A549 (cell line): ENCODE results near the gene NDUFS3. TPM values are rescaled to one million over a fixed set of nuclear protein-coding genes. Genes with fewer than 3 reads are reported as not detected.

Experiments
- ATAC-seq, 2 experiments: fragments of 200-7000 bp in 1 of 2; fragments of >200 bp in 1 of 2; cut with Nextera tagmentation in 1 of 2; cut with Tn5 transposase in 1 of 2; 3 replicates each; pipeline versions ENCODE4 v1.8.0 to v1.9.1; 2018 to 2020; ENCODE audit warnings: mild to moderate bottlenecking in 1 of 2, moderate library complexity in 1 of 2
- CTCF ChIA-PET: fragments of 300-600 bp; sonication (Branson Sonifier 250); formaldehyde crosslinking; extraction: SDS; loops from one replicate; lab custom pipeline; 2021; ENCODE audit warnings: antibody characterized with exemption, inconsistent platforms; lab: Yijun Ruan, JAX
- POLR2A ChIA-PET: fragments of 350-600 bp; formaldehyde crosslinking; extraction: SDS; loops from one replicate; lab custom pipeline; 2021; ENCODE audit warnings: antibody characterized with exemption, inconsistent platforms; lab: Yijun Ruan, JAX
- DNase-seq, 2 experiments: peaks; one replicate each; pipeline versions ENCODE4 v3.0.0 to v3.0.0-alpha.2; 2011 to 2016; ENCODE audit warnings: low read depth in 1 of 2, low spot score in 1 of 2
- FAIRE-seq: peaks from 2 replicates; lab custom pipeline; 2011; peaks lifted over from hg19 to GRCh38; lab: Jason Lieb, UNC
- H3K27ac ChIP-seq, 2 experiments: fragments of >200 bp; sonication (Bioruptor Twin); formaldehyde crosslinking; 3 replicates each; pipeline ENCODE4 v1.5.1; 2016 to 2017
- H3K4me1 ChIP-seq: fragments of >200 bp; sonication (Bioruptor Twin); formaldehyde crosslinking; 3 replicates; pipeline ENCODE4 v1.6.1; 2016
- H3K4me2 ChIP-seq: fragments of >200 bp; sonication (Bioruptor Twin); formaldehyde crosslinking; 3 replicates; pipeline ENCODE4 v1.6.1; 2016
- H3K4me3 ChIP-seq: fragments of >200 bp; sonication (Bioruptor Twin); formaldehyde crosslinking; 3 replicates; pipeline ENCODE4 v1.5.1; 2016
- H3K9me3 ChIP-seq: fragments of >200 bp; sonication (Bioruptor Twin); formaldehyde crosslinking; 3 replicates; pipeline ENCODE4 v1.6.1; 2016
- CBX2 ChIP-seq: fragments of 200-600 bp; sonication (generic); IDR thresholded peaks from 2 replicates; pipeline ENCODE4 v1.6.1; 2016; ENCODE audit warnings: low read depth, mild to moderate bottlenecking, borderline replicate concordance
- CBX8 ChIP-seq: fragments of 200-600 bp; sonication (generic); IDR thresholded peaks from 2 replicates; pipeline ENCODE4 v1.6.1; 2016
- EHMT2 ChIP-seq: fragments of 200-600 bp; sonication (generic); IDR thresholded peaks from 2 replicates; pipeline ENCODE4 v1.6.1; 2016; ENCODE audit warnings: antibody characterized with exemption, low read depth, mild to moderate bottlenecking, moderate library complexity
- EP300 ChIP-seq, 2 experiments: fragments of >200 bp; sonication (Bioruptor Twin); formaldehyde crosslinking; IDR thresholded peaks; 2 replicates in 1 of 2; 3 replicates in 1 of 2; pipeline ENCODE4 v1.6.1; 2016 to 2017
- FOXS1 ChIP-seq: fragments of 250-450 bp; sonication (Bioruptor Pico); IDR thresholded peaks from 2 replicates; pipeline ENCODE4 v1.5.0; 2020; ENCODE audit warnings: mild to moderate bottlenecking, moderate library complexity
- KDM5A ChIP-seq: fragments of 200-600 bp; sonication (generic); IDR thresholded peaks from 2 replicates; pipeline ENCODE4 v1.6.1; 2016; ENCODE audit warnings: antibody characterized with exemption, mild to moderate bottlenecking
- MAZ ChIP-seq: fragments of 150-350 bp; IDR thresholded peaks from 2 replicates; pipeline ENCODE4 v1.6.1; 2014; ENCODE audit warnings: antibody characterized with exemption, low read depth, low read length, borderline replicate concordance
- MYC ChIP-seq: IDR thresholded peaks from 2 replicates; pipeline ENCODE4 v1.6.1; 2012; ENCODE audit warnings: mild to moderate bottlenecking, inconsistent platforms, low read length, improper control_type of control experiment, borderline replicate concordance
- POLR2A ChIP-seq: IDR thresholded peaks from 2 replicates; pipeline ENCODE4 v1.6.1; 2012; ENCODE audit warnings: mild to moderate bottlenecking, low read length
- SMC3 ChIP-seq: fragments of >200 bp; sonication (Bioruptor Twin); formaldehyde crosslinking; IDR thresholded peaks from 3 replicates; pipeline ENCODE4 v1.6.1; 2018; ENCODE audit warnings: inconsistent platforms
- TFCP2L1 ChIP-seq: fragments of 250-450 bp; sonication (Bioruptor Pico); IDR thresholded peaks from 2 replicates; pipeline ENCODE4 v1.5.0; 2021; ENCODE audit warnings: mild to moderate bottlenecking
- ZC3H11A ChIP-seq: fragments of 450-650 bp; IDR thresholded peaks from 2 replicates; pipeline ENCODE4 v1.6.1; 2014; ENCODE audit warnings: antibody characterized with exemption, mild to moderate bottlenecking
- ZSCAN20 ChIP-seq: fragments of 250-450 bp; sonication (Bioruptor Pico); IDR thresholded peaks from 2 replicates; pipeline ENCODE4 v1.8.0; 2022; ENCODE audit warnings: mild to moderate bottlenecking, moderate library complexity
- WGBS: methylation state at CpG from one replicate; pipeline ENCODE4 v1.1.6; 2017; ENCODE audit errors: missing lambda C conversion rate; 5-methylcytosine and 5-hydroxymethylcytosine counted together
- polyA plus RNA-seq, 4 experiments: library from polyadenylated mRNA; depleted of rRNA in 3 of 4; stranded (reverse); fragments of >200 nt; fragmentation: RNase III in 1 of 4; extraction: RNeasy Plus Mini Kit Qiagen cat#74134 plus additional on column Dnase treatment in 1 of 4; gene quantifications; 2 replicates in 3 of 4; 3 replicates in 1 of 4; pipeline ENCODE4 v1.2.3, GENCODE V29; 2011 to 2017
- TF ChIP-seq, protein P1 (sequence below): fragments of 200-600 bp; sonication (generic); IDR thresholded peaks from 2 replicates; pipeline ENCODE4 v1.6.1; 2016; ENCODE audit warnings: antibody characterized with exemption, mild to moderate bottlenecking, moderate library complexity
- TF ChIP-seq, protein P2 (sequence below): fragments of >200 bp; sonication (Bioruptor Twin); formaldehyde crosslinking; IDR thresholded peaks from 3 replicates; pipeline ENCODE4 v1.5.1; 2016
- TF ChIP-seq, protein P3 (sequence below): fragments of >200 bp; sonication (Bioruptor Twin); formaldehyde crosslinking; IDR thresholded peaks from 3 replicates; pipeline ENCODE4 v1.6.1; 2016
- TF ChIP-seq, protein P4 (sequence below): fragments of >200 bp; sonication (Bioruptor Twin); formaldehyde crosslinking; IDR thresholded peaks from 2 replicates; pipeline ENCODE4 v1.6.1; 2016

The NDUFS3 gene
- polyA plus RNA-seq, 2 of the 4 experiments (the other 2 are of a cell fraction) = 142 to 156 TPM

DNA sequence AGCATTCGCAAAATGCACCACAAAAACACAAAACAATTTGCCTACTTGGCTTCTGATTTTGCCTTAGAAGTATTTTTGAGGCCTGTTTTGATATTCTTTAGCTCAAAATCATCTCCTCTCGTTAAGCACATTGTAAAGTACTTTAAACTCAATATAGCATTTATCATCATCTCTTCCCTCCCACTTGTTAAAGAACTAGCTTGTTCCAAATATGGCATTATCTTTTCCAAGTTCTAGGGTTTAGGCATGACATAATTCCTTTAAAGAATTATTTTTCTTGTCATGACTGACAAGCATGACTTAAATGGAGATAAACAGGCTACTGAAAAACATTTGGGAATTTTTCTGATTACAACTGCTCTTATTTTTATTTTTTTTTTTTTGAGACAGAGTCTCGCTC, 47.2 kb upstream of the NDUFS3 start:
- no peak for DNase-seq
- H3K4me2 ChIP-seq = no peak overlapping the region
- FAIRE-seq = no peak
- peaks cover 25% of the 10 kb centered on the region for H3K4me1 ChIP-seq
- no peaks in the 10 kb centered on the region for H3K9me3 ChIP-seq
- no peak for TF ChIP-seq MYC
- POLR2A ChIA-PET = interaction anchor here (0.7 kb wide), 1 partner anchor 31 kb away, joined by 3 read pairs; no protein-coding TSS in a partner anchor
- H3K4me3 ChIP-seq = no peak overlapping the region
- CTCF ChIA-PET = interaction anchor here (0.7 to 2.6 kb wide), 5 partner anchors 9 to 379 kb away, joined by 3 to 13 read pairs (median 4); no protein-coding TSS in a partner anchor
- no peak for ATAC-seq
- H3K27ac ChIP-seq = no peak overlapping the region
- 87% methylated on average over 3 of the region's 3 CpGs for WGBS

DNA sequence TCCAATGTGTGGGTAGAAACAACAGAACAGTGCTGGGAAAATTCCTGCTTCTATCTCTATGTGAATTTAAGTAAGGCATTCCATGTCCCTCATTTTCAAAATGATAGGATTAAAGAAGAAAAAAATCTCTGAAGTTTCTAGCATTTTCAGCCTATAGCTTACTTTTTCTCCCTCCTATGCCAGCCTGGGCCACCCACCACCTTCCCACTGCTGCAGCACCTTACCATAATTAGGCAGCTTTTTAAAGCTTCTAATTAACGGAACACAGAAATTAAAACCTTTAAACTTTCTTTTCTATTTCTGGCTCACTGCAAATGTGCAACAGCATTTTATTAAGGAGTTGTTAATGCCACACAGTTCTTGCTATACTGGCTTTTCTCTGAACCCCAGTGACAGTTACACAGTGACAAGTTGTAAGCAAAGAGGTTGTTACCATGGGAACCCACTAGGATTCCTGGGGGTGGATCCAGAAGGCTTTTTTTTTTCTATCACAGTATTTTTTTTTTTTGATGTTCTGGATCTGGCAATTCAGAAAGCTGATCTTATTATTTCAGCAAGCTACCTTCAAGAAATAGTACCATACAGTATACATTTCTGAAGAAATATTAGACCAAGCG, 46.2 kb upstream of the NDUFS3 start:
- Histone ChIP-seq H3K4me1 (peaks cover 25% of the 10 kb centered on the region), H3K4me2 (no peak overlapping the region), H3K9me3 (no peaks in the 10 kb centered on the region)
- CTCF ChIA-PET = interaction anchor here (0.7 to 2.6 kb wide), 5 partner anchors 11 to 24 kb away, joined by 3 to 13 read pairs (median 3); no protein-coding TSS in a partner anchor
- WGBS = 95% methylated on average over 2 of the region's 2 CpGs
- ATAC-seq (peak in 1 of 2 experiments; percentile 42; a peak in 1 of 6 replicates), FAIRE-seq (no peak), DNase-seq (no peak)
- TF ChIP-seq ZC3H11A = no peak
- TF ChIP-seq KDM5A = no peak
- no peak for TF ChIP-seq ZSCAN20
- TF ChIP-seq, protein P1, sequence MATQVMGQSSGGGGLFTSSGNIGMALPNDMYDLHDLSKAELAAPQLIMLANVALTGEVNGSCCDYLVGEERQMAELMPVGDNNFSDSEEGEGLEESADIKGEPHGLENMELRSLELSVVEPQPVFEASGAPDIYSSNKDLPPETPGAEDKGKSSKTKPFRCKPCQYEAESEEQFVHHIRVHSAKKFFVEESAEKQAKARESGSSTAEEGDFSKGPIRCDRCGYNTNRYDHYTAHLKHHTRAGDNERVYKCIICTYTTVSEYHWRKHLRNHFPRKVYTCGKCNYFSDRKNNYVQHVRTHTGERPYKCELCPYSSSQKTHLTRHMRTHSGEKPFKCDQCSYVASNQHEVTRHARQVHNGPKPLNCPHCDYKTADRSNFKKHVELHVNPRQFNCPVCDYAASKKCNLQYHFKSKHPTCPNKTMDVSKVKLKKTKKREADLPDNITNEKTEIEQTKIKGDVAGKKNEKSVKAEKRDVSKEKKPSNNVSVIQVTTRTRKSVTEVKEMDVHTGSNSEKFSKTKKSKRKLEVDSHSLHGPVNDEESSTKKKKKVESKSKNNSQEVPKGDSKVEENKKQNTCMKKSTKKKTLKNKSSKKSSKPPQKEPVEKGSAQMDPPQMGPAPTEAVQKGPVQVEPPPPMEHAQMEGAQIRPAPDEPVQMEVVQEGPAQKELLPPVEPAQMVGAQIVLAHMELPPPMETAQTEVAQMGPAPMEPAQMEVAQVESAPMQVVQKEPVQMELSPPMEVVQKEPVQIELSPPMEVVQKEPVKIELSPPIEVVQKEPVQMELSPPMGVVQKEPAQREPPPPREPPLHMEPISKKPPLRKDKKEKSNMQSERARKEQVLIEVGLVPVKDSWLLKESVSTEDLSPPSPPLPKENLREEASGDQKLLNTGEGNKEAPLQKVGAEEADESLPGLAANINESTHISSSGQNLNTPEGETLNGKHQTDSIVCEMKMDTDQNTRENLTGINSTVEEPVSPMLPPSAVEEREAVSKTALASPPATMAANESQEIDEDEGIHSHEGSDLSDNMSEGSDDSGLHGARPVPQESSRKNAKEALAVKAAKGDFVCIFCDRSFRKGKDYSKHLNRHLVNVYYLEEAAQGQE = no peak
- no peak for TF ChIP-seq CBX2
- TF ChIP-seq, protein P2, sequence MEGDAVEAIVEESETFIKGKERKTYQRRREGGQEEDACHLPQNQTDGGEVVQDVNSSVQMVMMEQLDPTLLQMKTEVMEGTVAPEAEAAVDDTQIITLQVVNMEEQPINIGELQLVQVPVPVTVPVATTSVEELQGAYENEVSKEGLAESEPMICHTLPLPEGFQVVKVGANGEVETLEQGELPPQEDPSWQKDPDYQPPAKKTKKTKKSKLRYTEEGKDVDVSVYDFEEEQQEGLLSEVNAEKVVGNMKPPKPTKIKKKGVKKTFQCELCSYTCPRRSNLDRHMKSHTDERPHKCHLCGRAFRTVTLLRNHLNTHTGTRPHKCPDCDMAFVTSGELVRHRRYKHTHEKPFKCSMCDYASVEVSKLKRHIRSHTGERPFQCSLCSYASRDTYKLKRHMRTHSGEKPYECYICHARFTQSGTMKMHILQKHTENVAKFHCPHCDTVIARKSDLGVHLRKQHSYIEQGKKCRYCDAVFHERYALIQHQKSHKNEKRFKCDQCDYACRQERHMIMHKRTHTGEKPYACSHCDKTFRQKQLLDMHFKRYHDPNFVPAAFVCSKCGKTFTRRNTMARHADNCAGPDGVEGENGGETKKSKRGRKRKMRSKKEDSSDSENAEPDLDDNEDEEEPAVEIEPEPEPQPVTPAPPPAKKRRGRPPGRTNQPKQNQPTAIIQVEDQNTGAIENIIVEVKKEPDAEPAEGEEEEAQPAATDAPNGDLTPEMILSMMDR = no peak
- no peak for TF ChIP-seq MAZ
- TF ChIP-seq, protein P3, sequence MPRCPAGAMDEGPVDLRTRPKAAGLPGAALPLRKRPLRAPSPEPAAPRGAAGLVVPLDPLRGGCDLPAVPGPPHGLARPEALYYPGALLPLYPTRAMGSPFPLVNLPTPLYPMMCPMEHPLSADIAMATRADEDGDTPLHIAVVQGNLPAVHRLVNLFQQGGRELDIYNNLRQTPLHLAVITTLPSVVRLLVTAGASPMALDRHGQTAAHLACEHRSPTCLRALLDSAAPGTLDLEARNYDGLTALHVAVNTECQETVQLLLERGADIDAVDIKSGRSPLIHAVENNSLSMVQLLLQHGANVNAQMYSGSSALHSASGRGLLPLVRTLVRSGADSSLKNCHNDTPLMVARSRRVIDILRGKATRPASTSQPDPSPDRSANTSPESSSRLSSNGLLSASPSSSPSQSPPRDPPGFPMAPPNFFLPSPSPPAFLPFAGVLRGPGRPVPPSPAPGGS = no peak
- no peak for TF ChIP-seq SMC3
- TF ChIP-seq POLR2A = no peak
- TF ChIP-seq EP300 (IDR thresholded peaks at IDR 0.05) = no peak
- TF ChIP-seq FOXS1 (CRISPR knock-in tag) = no peak
- no peak for TF ChIP-seq CBX8
- no peak for TF ChIP-seq TFCP2L1 (CRISPR knock-in tag)
- TF ChIP-seq, protein P4, sequence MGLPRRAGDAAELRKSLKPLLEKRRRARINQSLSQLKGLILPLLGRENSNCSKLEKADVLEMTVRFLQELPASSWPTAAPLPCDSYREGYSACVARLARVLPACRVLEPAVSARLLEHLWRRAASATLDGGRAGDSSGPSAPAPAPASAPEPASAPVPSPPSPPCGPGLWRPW = no peak
- no peak for TF ChIP-seq EHMT2
- TF ChIP-seq, all 56 proteins: peak for 0
- H3K4me3 ChIP-seq = no peak overlapping the region
- POLR2A ChIA-PET = no interaction called here
- no peak overlapping the region for H3K27ac ChIP-seq
